Mammary microvascular endothelial cell (primary cell): Measurements from ENCODE around the gene BRAP. TPM values are rescaled to one million over a fixed set of nuclear protein-coding genes. Genes with fewer than 3 reads are reported as not detected.

Experiments used
- total RNA-seq: library from RNA; depleted of rRNA; stranded (reverse); fragments of >200 nt; gene quantifications from 2 replicates; pipeline ENCODE4 v1.2.3, GENCODE V29; 2015

BRAP gene, protein sequence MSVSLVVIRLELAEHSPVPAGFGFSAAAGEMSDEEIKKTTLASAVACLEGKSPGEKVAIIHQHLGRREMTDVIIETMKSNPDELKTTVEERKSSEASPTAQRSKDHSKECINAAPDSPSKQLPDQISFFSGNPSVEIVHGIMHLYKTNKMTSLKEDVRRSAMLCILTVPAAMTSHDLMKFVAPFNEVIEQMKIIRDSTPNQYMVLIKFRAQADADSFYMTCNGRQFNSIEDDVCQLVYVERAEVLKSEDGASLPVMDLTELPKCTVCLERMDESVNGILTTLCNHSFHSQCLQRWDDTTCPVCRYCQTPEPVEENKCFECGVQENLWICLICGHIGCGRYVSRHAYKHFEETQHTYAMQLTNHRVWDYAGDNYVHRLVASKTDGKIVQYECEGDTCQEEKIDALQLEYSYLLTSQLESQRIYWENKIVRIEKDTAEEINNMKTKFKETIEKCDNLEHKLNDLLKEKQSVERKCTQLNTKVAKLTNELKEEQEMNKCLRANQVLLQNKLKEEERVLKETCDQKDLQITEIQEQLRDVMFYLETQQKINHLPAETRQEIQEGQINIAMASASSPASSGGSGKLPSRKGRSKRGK
- total RNA-seq = 12.0 and 12.4 TPM in 2 replicates

DNA sequence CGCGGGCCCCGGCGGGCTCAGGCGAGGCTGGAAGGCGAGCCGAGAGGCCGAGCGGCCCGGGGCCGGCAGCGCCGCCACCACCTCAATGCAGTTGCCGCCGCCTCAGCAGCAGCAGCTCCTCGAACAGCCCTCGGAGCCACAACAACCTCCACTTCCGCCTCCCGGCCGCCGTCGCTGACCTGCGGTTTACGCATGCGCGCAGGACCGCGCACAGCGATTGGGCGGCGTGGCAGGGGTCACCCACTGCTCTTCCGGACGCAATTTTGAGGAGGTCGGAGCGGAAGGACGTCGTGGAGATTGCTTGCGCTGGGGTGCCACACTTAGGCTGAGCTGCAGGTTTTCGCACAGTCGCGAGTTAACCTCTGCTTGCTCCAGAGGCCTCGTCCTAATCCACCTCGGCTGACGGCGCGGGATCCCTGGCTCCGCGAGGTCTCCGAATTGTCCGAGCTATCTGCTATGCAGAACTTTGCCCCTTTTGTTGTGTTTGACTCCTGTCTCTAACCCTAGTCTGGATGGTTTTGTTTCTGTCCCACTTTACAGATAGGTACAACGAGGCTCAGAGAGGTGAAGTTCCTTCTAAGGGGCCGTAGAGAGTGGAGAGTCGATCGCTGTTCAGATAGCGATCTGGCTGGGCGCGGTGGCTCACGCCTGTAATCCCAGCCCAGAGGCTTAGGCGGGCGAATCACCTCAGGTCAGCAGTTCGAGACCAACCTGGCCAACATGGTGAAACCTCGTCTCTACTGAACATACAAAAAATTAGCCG is at the start of gene BRAP, which contains the start of gene ACAD10:
BRAP (minus strand) TSS at position 146 of the 763 bp plus-strand sequence. CDS start 164 bp downstream, outside the sequence.
ACAD10 (plus strand) TSS at position 243 of the 763 bp plus-strand sequence. CDS start 6,657 bp downstream, outside the sequence.

DNA sequence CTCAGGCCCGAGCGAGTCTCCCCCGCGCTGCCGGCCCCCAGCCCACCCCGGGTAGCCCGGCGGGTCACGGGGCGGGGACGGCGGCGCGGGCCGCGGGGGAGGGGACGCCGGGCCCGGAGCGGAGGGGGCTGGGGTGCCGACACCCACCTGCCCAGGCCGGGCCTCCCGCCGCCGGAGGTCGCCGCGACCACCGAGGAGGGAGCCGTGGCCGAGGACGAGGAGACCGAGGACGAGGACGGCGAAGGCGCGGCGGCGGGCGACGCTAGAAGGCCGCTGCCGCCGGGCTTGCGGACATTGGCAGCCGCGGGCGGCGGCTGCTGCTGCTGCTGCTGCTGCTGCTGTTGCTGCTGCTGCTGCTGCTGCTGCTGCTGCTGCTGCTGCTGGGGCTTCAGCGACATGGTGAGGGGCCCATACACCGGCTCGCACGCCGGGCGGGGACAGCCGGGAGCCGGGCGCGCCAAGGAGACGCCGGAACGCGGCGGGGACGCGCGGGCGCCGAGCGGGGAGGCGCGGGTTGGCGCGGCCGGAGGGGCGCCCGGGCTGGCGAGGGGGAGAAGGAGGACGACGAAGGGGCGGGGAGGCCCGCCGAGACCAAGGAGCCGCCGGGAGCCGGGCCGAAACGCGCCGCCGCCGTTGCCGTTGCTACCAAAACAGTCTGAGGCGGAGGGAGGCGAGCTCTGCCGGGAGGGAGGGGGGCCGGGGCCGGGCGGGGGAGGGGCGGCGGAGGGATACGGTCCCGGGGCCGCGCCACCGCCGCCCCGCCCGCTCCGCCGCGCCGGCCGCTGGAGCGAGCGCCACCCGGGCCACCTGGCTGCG is 86.9 kb downstream of the BRAP start, which contains the start of gene ATXN2:
ATXN2 (minus strand) TSS at position 679 of the 816 bp plus-strand sequence; CDS start at position 398, 281 bp downstream.

Other genes with a start within 250 kb of the BRAP start
- 11.0 and 20.6 TPM in 2 replicates for gene ATXN2, start 86.6 kb downstream of the BRAP start, total RNA-seq
- 12.7 and 13.7 TPM in 2 replicates for gene ACAD10, start 97 bp upstream of the BRAP start, total RNA-seq
- 25.1 and 28.8 TPM in 2 replicates for gene ALDH2, start 81.0 kb upstream of the BRAP start, total RNA-seq
- 35.7 TPM in 2 replicates for gene MAPKAPK5, start 156.3 kb upstream of the BRAP start, total RNA-seq